ENCODE results near the gene PRRC2B. TPM values are rescaled to one million over a fixed set of nuclear protein-coding genes. Genes with fewer than 3 reads are reported as not detected.
"Not testable (repeated sequence)": the region's sequence is repeated elsewhere in the genome, so short reads cannot be mapped to it uniquely, and the experiment has no call there.

The PRRC2B gene
- polyA plus RNA-seq, 1 donor = 132 TPM

GRCh38 chr9:131468031-131468430 is 74.1 kb downstream of the PRRC2B start:
- Histone ChIP-seq H3K4me1 (ENCODE audit: control insufficient read depth, insufficient read depth, low read length) (peaks cover 5% of the 10 kb centered on the region), H3K36me3 (ENCODE audit: control insufficient read depth, insufficient read depth, low read length) (peaks cover 87% of the 10 kb centered on the region), H3K27me3 (ENCODE audit: control insufficient read depth, insufficient read depth, low read length) (no peaks in the 10 kb centered on the region), H3K9me3 (ENCODE audit: control insufficient read depth, low read depth, low read length) (no peaks in the 10 kb centered on the region), H3K27ac (ENCODE audit: low read length) (no peak overlapping the region), H3K4me3 (ENCODE audit: low read length) (no peak overlapping the region)
- DNase-seq = no peak
- 100% methylated on average over 2 of the region's 4 CpGs for WGBS (ENCODE audit: insufficient coverage, low lambda C conversion rate)

GRCh38 chr9:131469356-131469755 is 75.5 kb downstream of the PRRC2B start:
- no CpG with 5 or more reads among the region's 6 CpGs for WGBS (ENCODE audit: insufficient coverage, low lambda C conversion rate)
- H3K4me3 ChIP-seq (ENCODE audit: low read length) = no peak overlapping the region
- H3K9me3 ChIP-seq (ENCODE audit: control insufficient read depth, low read depth, low read length) = no peaks in the 10 kb centered on the region
- peaks cover 90% of the 10 kb centered on the region for H3K36me3 ChIP-seq (ENCODE audit: control insufficient read depth, insufficient read depth, low read length)
- no peak overlapping the region for H3K27ac ChIP-seq (ENCODE audit: low read length)
- H3K4me1 ChIP-seq (ENCODE audit: control insufficient read depth, insufficient read depth, low read length) = peaks cover 6% of the 10 kb centered on the region
- no peak for DNase-seq
- H3K27me3 ChIP-seq (ENCODE audit: control insufficient read depth, insufficient read depth, low read length) = no peaks in the 10 kb centered on the region

- Histone ChIP-seq H3K9me3 (ENCODE audit: control insufficient read depth, low read depth, low read length) (no peaks in the 10 kb centered on the region), H3K27me3 (ENCODE audit: control insufficient read depth, insufficient read depth, low read length) (no peaks in the 10 kb centered on the region), H3K4me3 (ENCODE audit: low read length) (no peak overlapping the region), H3K36me3 (ENCODE audit: control insufficient read depth, insufficient read depth, low read length) (peaks cover 90% of the 10 kb centered on the region), H3K4me1 (ENCODE audit: control insufficient read depth, insufficient read depth, low read length) (peaks cover 6% of the 10 kb centered on the region), H3K27ac (ENCODE audit: low read length) (no peak overlapping the region)
- no CpG with 5 or more reads among the region's 16 CpGs for WGBS (ENCODE audit: insufficient coverage, low lambda C conversion rate)
- DNase-seq = no peak
Observed at GRCh38 chr9:131469951-131470350, 76.1 kb downstream of the PRRC2B start.

- Histone ChIP-seq H3K27me3 (ENCODE audit: control insufficient read depth, insufficient read depth, low read length) (no peaks in the 10 kb centered on the region), H3K36me3 (ENCODE audit: control insufficient read depth, insufficient read depth, low read length) (peaks cover 90% of the 10 kb centered on the region), H3K27ac (ENCODE audit: low read length) (no peak overlapping the region), H3K4me1 (ENCODE audit: control insufficient read depth, insufficient read depth, low read length) (peaks cover 6% of the 10 kb centered on the region), H3K4me3 (ENCODE audit: low read length) (no peak overlapping the region), H3K9me3 (ENCODE audit: control insufficient read depth, low read depth, low read length) (peaks cover 2% of the 10 kb centered on the region)
- no CpG with 5 or more reads among the region's 12 CpGs for WGBS (ENCODE audit: insufficient coverage, low lambda C conversion rate)
- no peak for DNase-seq
Observed at GRCh38 chr9:131470581-131470991, 76.7 kb downstream of the PRRC2B start.

GRCh38 chr9:131472085-131472484 is 78.2 kb downstream of the PRRC2B start:
- H3K9me3 ChIP-seq (ENCODE audit: control insufficient read depth, low read depth, low read length); H3K27ac ChIP-seq (ENCODE audit: low read length); DNase-seq; H3K4me3 ChIP-seq (ENCODE audit: low read length); H3K4me1 ChIP-seq (ENCODE audit: control insufficient read depth, insufficient read depth, low read length); H3K27me3 ChIP-seq (ENCODE audit: control insufficient read depth, insufficient read depth, low read length): not testable (repeated sequence)
- WGBS (ENCODE audit: insufficient coverage, low lambda C conversion rate) = no CpG with 5 or more reads among the region's 5 CpGs
- peaks cover 94% of the 10 kb centered on the region for H3K36me3 ChIP-seq (ENCODE audit: control insufficient read depth, insufficient read depth, low read length)

GRCh38 chr9:131473198-131473885 is 79.5 kb downstream of the PRRC2B start:
- no peak overlapping the region for H3K27ac ChIP-seq (ENCODE audit: low read length)
- H3K9me3 ChIP-seq (ENCODE audit: control insufficient read depth, low read depth, low read length) = peaks cover 2% of the 10 kb centered on the region
- WGBS (ENCODE audit: insufficient coverage, low lambda C conversion rate) = no CpG with 5 or more reads among the region's 9 CpGs
- no peak overlapping the region for H3K4me3 ChIP-seq (ENCODE audit: low read length)
- peaks cover 94% of the 10 kb centered on the region for H3K36me3 ChIP-seq (ENCODE audit: control insufficient read depth, insufficient read depth, low read length)
- no peaks in the 10 kb centered on the region for H3K27me3 ChIP-seq (ENCODE audit: control insufficient read depth, insufficient read depth, low read length)
- peak in 1 of 2 donors; percentile 34 for DNase-seq
- H3K4me1 ChIP-seq (ENCODE audit: control insufficient read depth, insufficient read depth, low read length) = peaks cover 6% of the 10 kb centered on the region

GRCh38 chr9:131473891-131474290 is 80.0 kb downstream of the PRRC2B start:
- Histone ChIP-seq H3K27ac (ENCODE audit: low read length) (no peak overlapping the region), H3K27me3 (ENCODE audit: control insufficient read depth, insufficient read depth, low read length) (no peaks in the 10 kb centered on the region), H3K4me3 (ENCODE audit: low read length) (no peak overlapping the region), H3K36me3 (ENCODE audit: control insufficient read depth, insufficient read depth, low read length) (peaks cover 94% of the 10 kb centered on the region), H3K9me3 (ENCODE audit: control insufficient read depth, low read depth, low read length) (peaks cover 2% of the 10 kb centered on the region), H3K4me1 (ENCODE audit: control insufficient read depth, insufficient read depth, low read length) (peaks cover 6% of the 10 kb centered on the region)
- no peak for DNase-seq
- WGBS (ENCODE audit: insufficient coverage, low lambda C conversion rate) = no CpG with 5 or more reads among the region's 10 CpGs

GRCh38 chr9:131474711-131475110 is 80.8 kb downstream of the PRRC2B start:
- peaks cover 2% of the 10 kb centered on the region for H3K9me3 ChIP-seq (ENCODE audit: control insufficient read depth, low read depth, low read length)
- peaks cover 94% of the 10 kb centered on the region for H3K36me3 ChIP-seq (ENCODE audit: control insufficient read depth, insufficient read depth, low read length)
- H3K27me3 ChIP-seq (ENCODE audit: control insufficient read depth, insufficient read depth, low read length) = no peaks in the 10 kb centered on the region
- H3K4me1 ChIP-seq (ENCODE audit: control insufficient read depth, insufficient read depth, low read length) = peaks cover 6% of the 10 kb centered on the region
- WGBS (ENCODE audit: insufficient coverage, low lambda C conversion rate) = no CpG with 5 or more reads among the region's 16 CpGs
- H3K27ac ChIP-seq (ENCODE audit: low read length) = no peak overlapping the region
- no peak for DNase-seq
- H3K4me3 ChIP-seq (ENCODE audit: low read length) = no peak overlapping the region

- no peaks in the 10 kb centered on the region for H3K27me3 ChIP-seq (ENCODE audit: control insufficient read depth, insufficient read depth, low read length)
- no peak for DNase-seq
- no CpG with 5 or more reads among the region's 46 CpGs for WGBS (ENCODE audit: insufficient coverage, low lambda C conversion rate)
- H3K36me3 ChIP-seq (ENCODE audit: control insufficient read depth, insufficient read depth, low read length) = peaks cover 94% of the 10 kb centered on the region
- no peak overlapping the region for H3K4me3 ChIP-seq (ENCODE audit: low read length)
- no peak overlapping the region for H3K27ac ChIP-seq (ENCODE audit: low read length)
- peaks cover 6% of the 10 kb centered on the region for H3K4me1 ChIP-seq (ENCODE audit: control insufficient read depth, insufficient read depth, low read length)
- H3K9me3 ChIP-seq (ENCODE audit: control insufficient read depth, low read depth, low read length) = peaks cover 2% of the 10 kb centered on the region
Observed at GRCh38 chr9:131475111-131475955, 81.4 kb downstream of the PRRC2B start.

- Histone ChIP-seq H3K27ac (ENCODE audit: low read length) (no peak overlapping the region), H3K27me3 (ENCODE audit: control insufficient read depth, insufficient read depth, low read length) (no peaks in the 10 kb centered on the region), H3K9me3 (ENCODE audit: control insufficient read depth, low read depth, low read length) (peaks cover 2% of the 10 kb centered on the region), H3K4me3 (ENCODE audit: low read length) (no peak overlapping the region), H3K4me1 (ENCODE audit: control insufficient read depth, insufficient read depth, low read length) (peaks cover 6% of the 10 kb centered on the region), H3K36me3 (ENCODE audit: control insufficient read depth, insufficient read depth, low read length) (peaks cover 91% of the 10 kb centered on the region)
- no peak for DNase-seq
- WGBS (ENCODE audit: insufficient coverage, low lambda C conversion rate) = no CpG with 5 or more reads among the region's 40 CpGs
Observed at GRCh38 chr9:131475956-131476776, 82.3 kb downstream of the PRRC2B start.
